ENCODE data around the gene CCDC80.

- no peak for TF ChIP-seq CTCF (IDR thresholded peaks at IDR 0.05)
- no peak for TF ChIP-seq POLR2A (IDR thresholded peaks at IDR 0.05)
Measured at GRCh38 chr3:112687616-112688015, 46.7 kb upstream of the CCDC80 start.
